Measurements from ENCODE around the gene NECTIN2. TPM values are rescaled to one million over a fixed set of nuclear protein-coding genes. Genes with fewer than 3 reads are reported as not detected.
"Not testable (repeated sequence)": the region's sequence is repeated elsewhere in the genome, so short reads cannot be mapped to it uniquely, and the experiment has no call there.

Gene NECTIN2
- total RNA-seq, 1 donor = 22.1 TPM

DNA sequence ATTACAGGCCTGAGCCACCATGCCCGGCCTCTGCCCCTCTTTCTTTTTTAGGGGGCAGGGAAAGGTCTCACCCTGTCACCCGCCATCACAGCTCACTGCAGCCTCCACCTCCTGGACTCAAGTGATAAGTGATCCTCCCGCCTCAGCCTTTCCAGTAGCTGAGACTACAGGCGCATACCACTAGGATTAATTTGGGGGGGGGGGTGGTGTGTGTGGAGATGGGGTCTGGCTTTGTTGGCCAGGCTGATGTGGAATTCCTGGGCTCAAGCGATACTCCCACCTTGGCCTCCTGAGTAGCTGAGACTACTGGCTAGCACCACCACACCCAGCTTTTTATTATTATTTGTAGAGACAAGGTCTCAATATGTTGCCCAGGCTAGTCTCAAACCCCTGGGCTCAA lies 63.7 kb downstream of the NECTIN2 start:
- TF ChIP-seq, protein P1, sequence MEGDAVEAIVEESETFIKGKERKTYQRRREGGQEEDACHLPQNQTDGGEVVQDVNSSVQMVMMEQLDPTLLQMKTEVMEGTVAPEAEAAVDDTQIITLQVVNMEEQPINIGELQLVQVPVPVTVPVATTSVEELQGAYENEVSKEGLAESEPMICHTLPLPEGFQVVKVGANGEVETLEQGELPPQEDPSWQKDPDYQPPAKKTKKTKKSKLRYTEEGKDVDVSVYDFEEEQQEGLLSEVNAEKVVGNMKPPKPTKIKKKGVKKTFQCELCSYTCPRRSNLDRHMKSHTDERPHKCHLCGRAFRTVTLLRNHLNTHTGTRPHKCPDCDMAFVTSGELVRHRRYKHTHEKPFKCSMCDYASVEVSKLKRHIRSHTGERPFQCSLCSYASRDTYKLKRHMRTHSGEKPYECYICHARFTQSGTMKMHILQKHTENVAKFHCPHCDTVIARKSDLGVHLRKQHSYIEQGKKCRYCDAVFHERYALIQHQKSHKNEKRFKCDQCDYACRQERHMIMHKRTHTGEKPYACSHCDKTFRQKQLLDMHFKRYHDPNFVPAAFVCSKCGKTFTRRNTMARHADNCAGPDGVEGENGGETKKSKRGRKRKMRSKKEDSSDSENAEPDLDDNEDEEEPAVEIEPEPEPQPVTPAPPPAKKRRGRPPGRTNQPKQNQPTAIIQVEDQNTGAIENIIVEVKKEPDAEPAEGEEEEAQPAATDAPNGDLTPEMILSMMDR (IDR thresholded peaks at IDR 0.05; ENCODE audit: insufficient read depth, low read length) = no peak
- DNase-seq (ENCODE audit: low read depth) = no peak

DNA sequence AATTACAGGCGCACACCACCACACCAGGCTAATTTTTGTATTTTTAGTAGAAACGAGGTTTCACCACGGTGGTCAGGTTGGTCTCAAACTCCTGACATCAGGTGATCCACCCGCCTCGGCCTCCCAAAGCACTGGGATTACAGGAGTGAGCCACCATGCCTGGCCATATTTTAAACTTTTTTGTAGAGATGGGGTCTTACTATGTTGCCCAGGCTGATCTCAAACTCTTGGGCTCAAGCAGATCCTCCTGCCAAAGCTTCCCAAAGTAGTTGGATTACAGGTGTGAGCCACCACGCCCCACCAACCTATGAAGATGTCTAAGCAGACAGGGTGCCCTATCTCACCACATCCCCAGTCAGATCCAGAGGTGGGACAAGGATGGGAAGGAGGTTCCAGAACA lies 65.8 kb downstream of the NECTIN2 start:
- not testable (repeated sequence) for DNase-seq (ENCODE audit: low read depth); H3K4me3 ChIP-seq (ENCODE audit: low read depth, low read length)

More for the DNA sequence above, 63.7 kb downstream of the NECTIN2 start:
- no peak overlapping the region for H3K4me3 ChIP-seq (ENCODE audit: low read depth, low read length)

DNA sequence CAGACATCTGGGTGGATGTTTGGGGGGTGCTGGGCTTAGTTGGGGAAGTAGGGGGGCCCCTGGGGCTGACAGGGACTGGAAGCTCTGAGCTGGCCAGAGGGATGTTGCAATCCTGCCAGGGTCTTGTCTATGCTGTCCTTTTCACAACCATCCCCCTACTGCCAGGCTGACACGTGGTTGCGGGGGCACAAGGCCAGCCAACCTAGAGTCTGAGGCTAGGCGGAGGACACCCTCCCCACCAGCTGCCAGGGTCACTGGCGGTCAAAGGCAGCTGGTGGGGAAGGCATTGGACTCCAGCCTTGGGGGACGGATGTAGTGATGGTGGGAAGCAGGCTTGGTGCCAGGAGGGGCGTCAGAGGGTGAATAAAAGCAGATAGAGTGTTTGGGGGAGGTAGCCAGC lies 66.8 kb downstream of the NECTIN2 start:
- no peak for DNase-seq (ENCODE audit: low read depth)
- no peak overlapping the region for H3K4me3 ChIP-seq (ENCODE audit: low read depth, low read length)
- TF ChIP-seq, protein P1 (IDR thresholded peaks at IDR 0.05; ENCODE audit: insufficient read depth, low read length) = no peak

DNA sequence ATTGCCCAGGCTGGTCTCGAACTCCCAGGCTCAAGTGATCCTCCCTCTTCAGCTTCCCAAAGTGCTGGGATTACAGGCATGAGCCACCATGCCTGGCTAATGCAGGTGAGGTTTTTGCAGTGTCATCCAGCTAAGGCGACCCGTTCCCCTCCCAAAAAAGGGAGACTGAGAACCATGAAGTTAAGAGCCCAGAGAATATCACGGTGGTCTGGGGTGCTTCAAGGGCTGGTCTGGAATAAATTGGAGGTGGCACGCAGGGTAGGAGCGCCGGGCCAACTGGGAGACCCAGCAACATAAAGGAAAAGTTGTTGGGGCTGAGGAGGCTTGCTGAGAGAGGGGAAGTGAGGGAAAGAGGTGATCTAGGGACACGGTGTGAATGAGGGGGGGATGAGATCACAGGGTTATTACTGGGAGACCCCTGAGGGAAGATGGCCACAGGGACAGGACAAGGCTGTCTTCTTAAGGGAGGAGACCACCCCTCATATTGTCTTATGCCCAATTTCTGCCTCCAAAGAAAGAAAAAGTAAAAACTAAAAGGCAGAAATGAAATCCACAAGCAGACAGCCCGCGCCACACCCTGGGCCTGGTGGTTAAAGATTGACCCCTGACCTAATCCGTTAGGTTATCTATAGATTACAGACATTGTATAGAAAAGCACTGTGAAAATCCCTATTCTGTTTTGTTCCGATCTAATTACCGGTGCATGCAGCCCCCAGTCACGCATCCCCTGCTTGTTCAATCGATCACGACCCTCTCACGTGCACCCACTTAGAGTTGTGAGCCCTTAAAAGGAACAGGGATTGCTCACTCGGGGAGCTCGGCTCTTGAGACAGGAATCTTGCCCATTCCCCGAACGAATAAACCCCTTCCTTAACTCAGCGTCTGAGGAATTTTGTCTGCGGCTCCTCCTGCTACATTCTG lies 67.7 kb downstream of the NECTIN2 start:
- H3K4me3 ChIP-seq (ENCODE audit: low read depth, low read length) = not testable (repeated sequence)

DNA sequence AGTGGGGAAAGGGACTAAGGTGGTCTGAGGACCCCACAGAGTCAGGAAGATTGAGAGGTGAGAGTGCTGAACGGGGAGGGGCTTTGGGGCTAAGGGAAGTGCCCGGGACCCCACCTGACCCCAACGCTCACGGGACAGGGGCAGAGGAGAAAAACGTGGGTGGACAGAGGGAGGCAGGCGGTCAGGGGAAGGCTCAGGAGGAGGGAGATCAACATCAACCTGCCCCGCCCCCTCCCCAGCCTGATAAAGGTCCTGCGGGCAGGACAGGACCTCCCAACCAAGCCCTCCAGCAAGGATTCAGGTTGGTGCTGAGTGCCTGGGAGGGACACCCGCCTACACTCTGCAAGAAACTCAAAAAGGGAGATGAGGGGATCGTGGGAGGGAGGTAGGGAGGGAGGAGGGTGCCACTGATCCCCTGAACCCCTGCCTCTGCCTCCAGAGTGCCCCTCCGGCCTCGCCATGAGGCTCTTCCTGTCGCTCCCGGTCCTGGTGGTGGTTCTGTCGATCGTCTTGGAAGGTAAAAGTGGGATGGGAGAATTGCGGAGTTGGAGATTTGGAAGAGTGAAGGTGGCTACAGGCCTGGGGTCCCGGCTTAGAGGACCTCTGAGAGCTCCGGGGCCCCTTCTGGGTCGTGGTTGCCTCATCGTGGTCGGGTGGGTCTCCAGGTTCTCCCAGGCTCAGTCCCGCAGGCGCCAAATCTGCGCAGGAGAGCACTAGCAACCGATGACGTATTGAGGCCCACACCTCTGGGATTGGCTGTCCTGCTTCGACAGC lies 68.5 kb downstream of the NECTIN2 start, which contains the start of gene APOC1:
APOC1 (plus strand) TSS at position 176 of the 774 bp plus-strand sequence; CDS start at position 460, 284 bp downstream.
- peak; percentile 75 for DNase-seq (ENCODE audit: low read depth)
- peak within 1 kb of the TSS; percentile 68 for H3K4me3 ChIP-seq (ENCODE audit: low read depth, low read length)

More for the DNA sequence above, 67.7 kb downstream of the NECTIN2 start:
- not testable (repeated sequence) for DNase-seq (ENCODE audit: low read depth)

DNA sequence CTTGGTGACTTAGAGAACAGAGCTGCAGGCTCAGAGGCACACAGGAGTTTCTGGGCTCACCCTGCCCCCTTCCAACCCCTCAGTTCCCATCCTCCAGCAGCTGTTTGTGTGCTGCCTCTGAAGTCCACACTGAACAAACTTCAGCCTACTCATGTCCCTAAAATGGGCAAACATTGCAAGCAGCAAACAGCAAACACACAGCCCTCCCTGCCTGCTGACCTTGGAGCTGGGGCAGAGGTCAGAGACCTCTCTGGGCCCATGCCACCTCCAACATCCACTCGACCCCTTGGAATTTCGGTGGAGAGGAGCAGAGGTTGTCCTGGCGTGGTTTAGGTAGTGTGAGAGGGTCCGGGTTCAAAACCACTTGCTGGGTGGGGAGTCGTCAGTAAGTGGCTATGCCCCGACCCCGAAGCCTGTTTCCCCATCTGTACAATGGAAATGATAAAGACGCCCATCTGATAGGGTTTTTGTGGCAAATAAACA lies 78.2 kb downstream of the NECTIN2 start:
- no peak for DNase-seq (ENCODE audit: low read depth)
- TF ChIP-seq, protein P1 (IDR thresholded peaks at IDR 0.05; ENCODE audit: insufficient read depth, low read length) = no peak
- no peak overlapping the region for H3K4me3 ChIP-seq (ENCODE audit: low read depth, low read length)

DNA sequence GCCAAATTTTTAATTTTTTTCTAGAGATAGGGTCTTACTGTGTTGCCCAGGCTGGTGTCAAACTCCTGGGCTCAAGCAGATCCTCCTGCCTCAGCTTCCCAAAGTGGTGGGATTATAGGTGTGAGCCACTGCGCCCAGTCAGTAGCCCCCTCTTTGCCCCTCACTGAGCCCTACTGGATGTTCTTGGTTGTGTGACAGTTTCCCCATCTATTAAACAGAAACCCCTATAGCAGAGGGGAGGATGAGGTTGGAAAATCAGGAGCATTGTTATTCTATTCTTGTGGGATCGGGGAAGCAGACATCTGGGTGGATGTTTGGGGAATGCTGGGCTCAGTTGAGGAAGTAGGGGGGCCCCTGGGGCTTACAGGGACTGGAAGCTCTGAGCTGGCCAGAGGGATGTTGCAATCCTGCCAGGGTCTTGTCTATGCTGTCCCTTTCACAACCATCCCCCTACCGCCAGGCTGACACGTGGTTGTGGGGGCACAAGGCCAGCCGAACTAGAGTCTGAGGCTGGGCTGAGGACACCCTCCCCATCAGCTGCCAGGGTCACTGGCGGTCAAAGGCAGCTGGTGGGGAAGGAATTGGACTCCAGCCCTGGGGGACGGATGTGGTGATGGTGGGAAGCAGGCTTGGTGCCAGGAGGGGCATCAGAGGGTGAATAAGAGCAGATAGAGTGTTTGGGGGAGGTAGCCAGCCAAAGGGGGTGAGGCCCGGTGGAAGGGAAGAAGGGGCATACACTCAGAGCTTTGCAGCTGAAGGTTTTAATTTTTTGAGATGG lies 79.2 kb downstream of the NECTIN2 start:
- TF ChIP-seq, protein P1 (IDR thresholded peaks at IDR 0.05; ENCODE audit: insufficient read depth, low read length) = no peak
- H3K4me3 ChIP-seq (ENCODE audit: low read depth, low read length) = no peak overlapping the region
- DNase-seq (ENCODE audit: low read depth) = peak; percentile 58

DNA sequence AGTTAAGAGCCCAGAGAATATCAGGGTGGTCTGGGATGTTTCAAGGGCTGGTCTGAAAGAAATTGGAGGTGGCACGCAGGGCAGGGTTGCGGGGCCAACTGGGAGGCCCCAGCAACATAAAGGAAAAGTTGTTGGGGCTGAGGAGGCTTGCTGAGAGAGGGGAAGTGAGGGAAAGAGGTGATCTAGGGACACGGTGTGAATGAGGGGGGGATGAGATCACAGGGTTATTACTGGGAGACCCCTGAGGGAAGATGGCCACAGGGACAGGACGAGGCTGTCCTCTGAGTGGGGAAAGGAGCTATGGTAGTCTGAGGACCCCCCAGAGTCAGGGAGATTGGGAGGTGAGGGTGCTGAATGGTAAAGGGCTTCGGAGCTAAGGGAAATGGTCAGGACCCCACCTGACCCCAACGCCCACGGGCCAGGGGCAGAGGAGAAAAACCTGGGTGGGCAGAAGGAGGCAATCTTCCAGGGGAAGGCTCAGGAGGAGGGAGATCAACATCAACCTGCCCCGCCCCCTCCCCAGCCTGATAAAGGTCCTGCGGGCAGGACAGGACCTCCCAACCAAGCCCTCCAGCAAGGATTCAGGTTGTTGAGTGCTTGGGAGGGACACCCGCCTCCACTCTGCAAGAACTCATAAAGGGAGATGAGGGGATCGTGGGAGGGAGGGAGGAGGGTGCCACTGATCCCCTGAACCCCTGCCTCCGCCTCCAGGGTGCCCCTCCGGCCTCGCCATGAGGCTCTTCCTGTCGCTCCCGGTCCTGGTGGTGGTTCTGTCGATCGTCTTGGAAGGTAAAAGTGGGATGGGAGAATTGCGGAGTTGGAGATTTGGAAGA lies 80.4 kb downstream of the NECTIN2 start:
- peak overlapping the region; percentile 33 for H3K4me3 ChIP-seq (ENCODE audit: low read depth, low read length)
- not testable (repeated sequence) for DNase-seq (ENCODE audit: low read depth)

All from fibroblast of the aortic adventitia (primary cell).